ENCODE measurements around the gene OGG1. TPM values are rescaled to one million over a fixed set of nuclear protein-coding genes. Genes with fewer than 3 reads are reported as not detected.

Gene OGG1
- polyA plus RNA-seq, 2 of the 4 experiments (the other 2 are of a cell fraction), result 18.1 to 21.2 TPM

DNA sequence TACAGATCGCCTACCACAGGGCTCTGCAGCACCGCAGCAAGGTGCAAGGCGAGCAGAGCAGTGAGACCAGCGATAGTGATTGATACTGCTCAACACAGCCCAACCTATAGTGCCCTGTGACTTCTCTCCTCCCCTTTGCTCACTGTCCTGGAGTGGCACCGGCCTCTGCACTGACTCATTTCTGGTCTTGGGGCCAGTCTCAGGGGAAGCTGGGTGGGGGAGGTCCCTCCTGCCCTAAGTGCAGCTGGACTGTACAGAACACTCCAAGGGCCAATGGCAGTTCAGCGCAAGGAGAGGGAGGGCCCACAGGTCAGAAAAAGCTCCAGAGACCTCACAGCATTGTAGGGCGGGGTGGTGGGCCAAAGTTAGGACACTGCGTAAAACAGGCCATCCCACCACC, 2.5 kb upstream of the OGG1 start (continued):
- TF ChIP-seq, protein P1, sequence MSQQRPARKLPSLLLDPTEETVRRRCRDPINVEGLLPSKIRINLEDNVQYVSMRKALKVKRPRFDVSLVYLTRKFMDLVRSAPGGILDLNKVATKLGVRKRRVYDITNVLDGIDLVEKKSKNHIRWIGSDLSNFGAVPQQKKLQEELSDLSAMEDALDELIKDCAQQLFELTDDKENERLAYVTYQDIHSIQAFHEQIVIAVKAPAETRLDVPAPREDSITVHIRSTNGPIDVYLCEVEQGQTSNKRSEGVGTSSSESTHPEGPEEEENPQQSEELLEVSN (IDR thresholded peaks at IDR 0.05; ENCODE audit: borderline replicate concordance, low read depth), result no peak

DNA sequence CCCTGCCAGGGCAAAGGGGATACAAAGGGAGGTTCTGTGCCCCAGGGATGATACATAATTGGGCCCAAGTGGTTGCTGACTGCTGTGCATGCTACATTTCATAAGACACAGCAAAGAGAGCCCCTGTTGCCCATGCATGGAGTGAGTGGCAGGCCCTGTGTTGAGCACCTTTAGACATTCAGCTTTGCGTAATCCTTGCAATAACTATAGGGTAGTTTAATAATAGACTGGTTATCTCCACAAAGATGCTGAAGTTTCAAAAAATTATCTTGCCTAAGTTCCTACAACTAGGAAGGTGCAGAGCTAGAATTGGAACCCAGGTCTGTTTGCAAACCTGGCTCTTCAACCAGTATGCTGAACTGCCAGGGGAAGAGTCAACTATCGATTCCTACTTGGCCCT, 1.7 kb upstream of the OGG1 start:
- POLR2A ChIA-PET, result no interaction called here
- H3K4me2 ChIP-seq, result no peak overlapping the region
- 96% methylated on average over 2 of the region's 2 CpGs for WGBS (ENCODE audit: missing lambda C conversion rate)
- peaks cover 13% of the 10 kb centered on the region; the same call in 2 of the 3 replicates for H3K4me1 ChIP-seq
- ATAC-seq, result no peak
- CTCF ChIA-PET, result interaction anchor here (1.5 to 4.9 kb wide), 3 partner anchors 9 to 33 kb away, joined by 5 to 22 read pairs (median 17); partner anchors contain the start of gene BRPF1
- H3K4me3 ChIP-seq, result no peak overlapping the region
- no peaks in the 10 kb centered on the region for H3K9me3 ChIP-seq
- no peak for TF ChIP-seq HDAC2 (IDR thresholded peaks at IDR 0.05)
- TF ChIP-seq ZC3H11A (IDR thresholded peaks at IDR 0.05), result no peak
- no peak for TF ChIP-seq CBX2 (IDR thresholded peaks at IDR 0.05; ENCODE audit: borderline replicate concordance, low read depth)
- no peak for DNase-seq (ENCODE audit: low read depth in 1 of 2, low spot score in 1 of 2)
- H3K27ac ChIP-seq, result no peak overlapping the region
- no peak for FAIRE-seq

DNA sequence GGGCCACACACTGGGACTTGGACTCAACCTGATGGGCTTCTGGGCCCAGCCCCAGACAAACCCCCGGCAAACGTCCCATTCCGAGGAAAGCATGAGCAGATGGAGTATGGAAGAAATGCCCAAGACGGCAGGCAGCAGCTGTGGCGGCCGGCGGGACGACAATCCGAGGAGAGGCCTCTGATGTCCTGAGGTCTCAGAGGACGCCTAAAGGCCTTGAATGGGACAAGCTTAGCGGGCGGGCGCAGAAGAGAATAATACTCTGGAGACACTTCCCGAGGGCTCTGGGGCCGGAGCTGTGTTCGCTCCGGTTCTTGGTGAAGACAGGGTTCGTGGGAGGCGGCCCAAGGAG, 482 bp upstream of the OGG1 start:
- ATAC-seq (peak; percentile 58 to 61), DNase-seq (ENCODE audit: low read depth in 1 of 2, low spot score in 1 of 2) (peak in 1 of 2 experiments; percentile 26), FAIRE-seq (no peak)
- CTCF ChIA-PET, result interaction anchor here (0.8 to 4.9 kb wide), 11 partner anchors 10 to 396 kb away, joined by 3 to 22 read pairs (median 4); partner anchors contain the start of genes BRPF1 and CAMK1
- H3K4me1 ChIP-seq, result peaks cover 13% of the 10 kb centered on the region; the same call in 2 of the 3 replicates
- H3K27ac ChIP-seq, result peak overlapping the region; percentile 95 to 97
- H3K9me3 ChIP-seq, result no peaks in the 10 kb centered on the region
- WGBS (ENCODE audit: missing lambda C conversion rate), result 9% methylated on average over 9 of the region's 19 CpGs
- POLR2A ChIA-PET, result interaction anchor here (0.8 to 1.9 kb wide), 7 partner anchors 12 to 386 kb away, joined by 3 to 17 read pairs (median 4); partner anchors contain the start of genes ARPC4, BRPF1, CAMK1 and MTMR14
- TF ChIP-seq, protein P2, sequence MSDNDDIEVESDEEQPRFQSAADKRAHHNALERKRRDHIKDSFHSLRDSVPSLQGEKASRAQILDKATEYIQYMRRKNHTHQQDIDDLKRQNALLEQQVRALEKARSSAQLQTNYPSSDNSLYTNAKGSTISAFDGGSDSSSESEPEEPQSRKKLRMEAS (IDR thresholded peaks at IDR 0.05), result no peak
- TF ChIP-seq, protein P3, sequence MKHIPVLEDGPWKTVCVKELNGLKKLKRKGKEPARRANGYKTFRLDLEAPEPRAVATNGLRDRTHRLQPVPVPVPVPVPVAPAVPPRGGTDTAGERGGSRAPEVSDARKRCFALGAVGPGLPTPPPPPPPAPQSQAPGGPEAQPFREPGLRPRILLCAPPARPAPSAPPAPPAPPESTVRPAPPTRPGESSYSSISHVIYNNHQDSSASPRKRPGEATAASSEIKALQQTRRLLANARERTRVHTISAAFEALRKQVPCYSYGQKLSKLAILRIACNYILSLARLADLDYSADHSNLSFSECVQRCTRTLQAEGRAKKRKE (CRISPR knock-in tag; IDR thresholded peaks at IDR 0.05; ENCODE audit: low read depth), result no peak
- H3K4me2 ChIP-seq, result peak overlapping the region; percentile 91
- peak overlapping the region; percentile 72 for H3K4me3 ChIP-seq

DNA sequence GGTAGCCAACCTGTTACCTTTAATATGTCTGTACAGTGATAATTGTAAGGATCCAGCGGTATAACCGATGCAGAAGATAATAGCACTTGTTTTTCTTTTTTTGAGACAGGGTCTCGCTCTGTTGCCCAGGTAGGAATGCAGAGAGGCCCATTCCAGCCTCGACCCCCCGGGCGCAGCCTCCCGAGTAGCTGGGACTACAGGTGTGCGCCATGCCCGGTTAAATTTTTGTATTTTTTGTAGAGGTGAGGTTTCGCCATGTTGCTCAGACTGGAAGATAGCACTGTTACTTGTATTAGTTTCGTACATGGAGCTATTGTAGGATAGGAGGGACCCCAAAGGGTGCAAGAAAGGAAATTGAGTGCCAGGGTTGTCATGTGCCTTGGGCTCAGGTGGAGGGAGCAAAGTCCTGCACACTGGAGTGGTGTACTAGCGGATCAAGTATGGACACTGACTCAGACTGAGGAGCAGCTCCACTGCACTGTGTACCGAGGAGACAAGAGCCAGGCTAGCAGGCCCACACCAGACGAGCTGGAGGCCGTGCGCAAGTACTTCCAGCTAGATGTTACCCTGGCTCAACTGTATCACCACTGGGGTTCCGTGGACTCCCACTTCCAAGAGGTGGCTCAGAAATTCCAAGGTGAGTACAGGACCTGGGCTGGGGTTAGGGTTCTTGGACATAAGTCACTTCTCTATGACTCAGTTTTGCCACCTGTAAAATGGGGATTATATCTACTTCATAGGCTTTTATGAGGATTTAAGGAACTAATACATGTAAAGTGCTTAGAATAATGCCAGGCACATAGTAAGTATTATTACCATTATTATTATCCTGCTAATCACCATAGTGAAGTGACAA, 1.0 kb downstream of the OGG1 start:
- ChIA-PET CTCF (interaction anchor here (0.6 to 4.9 kb wide), 7 partner anchors 14 to 146 kb away, joined by 3 to 22 read pairs (median 4); partner anchors contain the start of genes BRPF1 and CAMK1), POLR2A (interaction anchor here (1.9 kb wide), 1 partner anchor 19 kb away, joined by 17 read pairs; the partner anchor contains the start of gene BRPF1)
- Histone ChIP-seq H3K4me1 (peaks cover 13% of the 10 kb centered on the region; the same call in 2 of the 3 replicates), H3K27ac (peak overlapping the region; percentile 95 to 97), H3K4me2 (peak overlapping the region; percentile 91), H3K4me3 (peak overlapping the region; percentile 72), H3K9me3 (no peaks in the 10 kb centered on the region)
- FAIRE-seq, result no peak
- peak in 1 of 2 experiments; percentile 13; a peak in 2 of 6 replicates for ATAC-seq
- peak in 1 of 2 experiments; percentile 30 for DNase-seq (ENCODE audit: low read depth in 1 of 2, low spot score in 1 of 2)
- TF ChIP-seq, protein P4, sequence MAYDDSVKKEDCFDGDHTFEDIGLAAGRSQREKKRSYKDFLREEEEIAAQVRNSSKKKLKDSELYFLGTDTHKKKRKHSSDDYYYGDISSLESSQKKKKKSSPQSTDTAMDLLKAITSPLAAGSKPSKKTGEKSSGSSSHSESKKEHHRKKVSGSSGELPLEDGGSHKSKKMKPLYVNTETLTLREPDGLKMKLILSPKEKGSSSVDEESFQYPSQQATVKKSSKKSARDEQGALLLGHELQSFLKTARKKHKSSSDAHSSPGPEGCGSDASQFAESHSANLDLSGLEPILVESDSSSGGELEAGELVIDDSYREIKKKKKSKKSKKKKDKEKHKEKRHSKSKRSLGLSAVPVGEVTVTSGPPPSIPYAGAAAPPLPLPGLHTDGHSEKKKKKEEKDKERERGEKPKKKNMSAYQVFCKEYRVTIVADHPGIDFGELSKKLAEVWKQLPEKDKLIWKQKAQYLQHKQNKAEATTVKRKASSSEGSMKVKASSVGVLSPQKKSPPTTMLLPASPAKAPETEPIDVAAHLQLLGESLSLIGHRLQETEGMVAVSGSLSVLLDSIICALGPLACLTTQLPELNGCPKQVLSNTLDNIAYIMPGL (CRISPR knock-in tag; IDR thresholded peaks at IDR 0.05; ENCODE audit: borderline replicate concordance), result no peak
- TF ChIP-seq JUN (IDR thresholded peaks at IDR 0.05) (no peak), TP53 (CRISPR knock-in tag; IDR thresholded peaks at IDR 0.05) (no peak), CBX8 (IDR thresholded peaks at IDR 0.05) (no peak), RNF2 (IDR thresholded peaks at IDR 0.05; ENCODE audit: borderline replicate concordance, low read depth) (no peak), EP300 (IDR thresholded peaks at IDR 0.05) (no peak), TFCP2L1 (CRISPR knock-in tag; IDR thresholded peaks at IDR 0.05) (no peak)
- TF ChIP-seq, protein P5, sequence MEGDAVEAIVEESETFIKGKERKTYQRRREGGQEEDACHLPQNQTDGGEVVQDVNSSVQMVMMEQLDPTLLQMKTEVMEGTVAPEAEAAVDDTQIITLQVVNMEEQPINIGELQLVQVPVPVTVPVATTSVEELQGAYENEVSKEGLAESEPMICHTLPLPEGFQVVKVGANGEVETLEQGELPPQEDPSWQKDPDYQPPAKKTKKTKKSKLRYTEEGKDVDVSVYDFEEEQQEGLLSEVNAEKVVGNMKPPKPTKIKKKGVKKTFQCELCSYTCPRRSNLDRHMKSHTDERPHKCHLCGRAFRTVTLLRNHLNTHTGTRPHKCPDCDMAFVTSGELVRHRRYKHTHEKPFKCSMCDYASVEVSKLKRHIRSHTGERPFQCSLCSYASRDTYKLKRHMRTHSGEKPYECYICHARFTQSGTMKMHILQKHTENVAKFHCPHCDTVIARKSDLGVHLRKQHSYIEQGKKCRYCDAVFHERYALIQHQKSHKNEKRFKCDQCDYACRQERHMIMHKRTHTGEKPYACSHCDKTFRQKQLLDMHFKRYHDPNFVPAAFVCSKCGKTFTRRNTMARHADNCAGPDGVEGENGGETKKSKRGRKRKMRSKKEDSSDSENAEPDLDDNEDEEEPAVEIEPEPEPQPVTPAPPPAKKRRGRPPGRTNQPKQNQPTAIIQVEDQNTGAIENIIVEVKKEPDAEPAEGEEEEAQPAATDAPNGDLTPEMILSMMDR (IDR thresholded peaks at IDR 0.05), result no peak
- 37% methylated on average over 17 of the region's 17 CpGs for WGBS (ENCODE audit: missing lambda C conversion rate)
